ENCODE measurements around the gene DMAC1.

DMAC1 gene

GRCh38 chr9:7762600-7762999 lies 37.0 kb downstream of the DMAC1 start:
- peaks cover 0 to 2% of the 10 kb centered on the region in 2 donors for H3K36me3 Mint-ChIP-seq
- H3K9me3 Mint-ChIP-seq = peaks cover 7 to 9% of the 10 kb centered on the region in 2 donors
- DNase-seq (no peak), ATAC-seq (replicated peaks) (peak; percentile 64 to 77)
- H3K4me1 Mint-ChIP-seq = peaks cover 7 to 14% of the 10 kb centered on the region in 2 donors
- no peak overlapping the region for H3K27ac Mint-ChIP-seq
- peaks cover 6 to 7% of the 10 kb centered on the region in 2 donors for H3K27me3 Mint-ChIP-seq
- no peak overlapping the region for H3K4me3 Mint-ChIP-seq

GRCh38 chr9:7760014-7760415 lies 39.6 kb downstream of the DMAC1 start:
- H3K27ac Mint-ChIP-seq = no peak overlapping the region
- H3K4me1 Mint-ChIP-seq = peaks cover 10 to 21% of the 10 kb centered on the region in 2 donors
- peaks cover 1 to 6% of the 10 kb centered on the region in 2 donors for H3K9me3 Mint-ChIP-seq
- peaks cover 0 to under 1% of the 10 kb centered on the region in 2 donors for H3K36me3 Mint-ChIP-seq
- ATAC-seq (replicated peaks) (no peak), DNase-seq (no peak)
- H3K4me3 Mint-ChIP-seq = no peak overlapping the region
- H3K27me3 Mint-ChIP-seq = peaks cover 2% of the 10 kb centered on the region in 2 donors

GRCh38 chr9:7756088-7756487 lies 43.5 kb downstream of the DMAC1 start:
- Mint-ChIP-seq H3K36me3 (no peaks in the 10 kb centered on the region), H3K27me3 (no peaks in the 10 kb centered on the region), H3K27ac (peak overlapping the region; percentile 71), H3K9me3 (no peaks in the 10 kb centered on the region), H3K4me3 (no peak overlapping the region), H3K4me1 (peaks cover 8 to 10% of the 10 kb centered on the region in 2 donors)
- DNase-seq = peak; percentile 7
- peak; percentile 95 to 99 for ATAC-seq (replicated peaks)

GRCh38 chr9:7752481-7752880 lies 47.1 kb downstream of the DMAC1 start:
- H3K36me3 Mint-ChIP-seq = no peaks in the 10 kb centered on the region
- DNase-seq (no peak), ATAC-seq (replicated peaks) (no peak)
- H3K4me3 Mint-ChIP-seq = no peak overlapping the region
- peaks cover 14 to 16% of the 10 kb centered on the region in 2 donors for H3K27me3 Mint-ChIP-seq
- peaks cover 0 to 3% of the 10 kb centered on the region in 2 donors for H3K9me3 Mint-ChIP-seq
- H3K27ac Mint-ChIP-seq = no peak overlapping the region
- H3K4me1 Mint-ChIP-seq = peaks cover 6 to 15% of the 10 kb centered on the region in 2 donors

All from stimulated activated naive B cell treated with anti-CD40 and anti-IgM and Interleukin-4, amounts not matched to agents 10 μg/mL and 1 μg/mL and 100 μg/mL, for 72 hours (primary cell).